OCI-LY3 (cell line): ENCODE measurements around the gene EIF4G3.

Experiments
- H2AFZ ChIP-seq: fragments of 200-600, 300-600 bp; shearing (Covaris generic); 2 replicates; pipeline ENCODE4 v1.6.0; 2014; ENCODE audit warnings: antibody characterized with exemption, low read depth, low read length
- H3K27ac ChIP-seq: fragments of 200-600, 300-600 bp; sonication (generic); 2 replicates; pipeline ENCODE4 v1.5.1; 2014; ENCODE audit warnings: mild to moderate bottlenecking, low read length, moderate library complexity, mixed read lengths
- H3K27me3 ChIP-seq: fragments of 200-600, 300-600 bp; sonication (generic); 2 replicates; pipeline ENCODE4 v1.6.1; 2014; ENCODE audit warnings: low read depth, low read length, mixed read lengths
- H3K36me3 ChIP-seq: fragments of 200-600, 300-600 bp; sonication (generic); replicated peaks from 2 replicates; pipeline ENCODE3; 2014; ENCODE audit warnings: low read depth, low read length, mixed read lengths
- H3K4me1 ChIP-seq: fragments of 300-600, 200-600 bp; sonication (generic); 2 replicates; pipeline ENCODE4 v1.6.1; 2014; ENCODE audit warnings: low read length, mixed read lengths
- H3K4me2 ChIP-seq: fragments of 200-600, 300-600 bp; sonication (generic); 2 replicates; pipeline ENCODE4 v1.6.1; 2014; ENCODE audit warnings: low read length, mixed read lengths
- H3K4me3 ChIP-seq: fragments of 300-600, 200-600 bp; sonication (generic); 2 replicates; pipeline ENCODE4 v1.5.1; 2014; ENCODE audit warnings: antibody characterized with exemption, mild to moderate bottlenecking, low read length, moderate library complexity
- H3K79me2 ChIP-seq: fragments of 300-600, 200-600 bp; shearing (Covaris generic); 2 replicates; pipeline ENCODE4 v1.6.1; 2014; ENCODE audit warnings: mild to moderate bottlenecking, low read length, mixed read lengths
- H3K9ac ChIP-seq: fragments of 300-600, 200-600 bp; shearing (Covaris generic); 2 replicates; pipeline ENCODE4 v1.6.0; 2014; ENCODE audit warnings: mild to moderate bottlenecking, low read length, moderate library complexity
- H3K9me3 ChIP-seq: fragments of 200-600, 300-600 bp; shearing (Covaris generic); 2 replicates; pipeline ENCODE4 v1.6.1; 2014; ENCODE audit warnings: low read length, mixed read lengths; ENCODE audit not compliant: insufficient read depth
- H4K20me1 ChIP-seq: fragments of 200-600, 300-600 bp; sonication (generic); 2 replicates; pipeline ENCODE4 v1.6.1; 2016; ENCODE audit warnings: low read length, mixed read lengths; ENCODE audit not compliant: insufficient read depth
- EZH2phosphoT487 ChIP-seq: fragments of 200-600 bp; shearing (Covaris generic); IDR thresholded peaks from 2 replicates; pipeline ENCODE4 v1.6.1; 2018; ENCODE audit warnings: antibody characterized with exemption, mixed run types, low read depth
- TF ChIP-seq, protein P1 (sequence below): fragments of 200-600, 300-600 bp; sonication (generic); IDR thresholded peaks from 2 replicates; pipeline ENCODE4 v1.5.1; 2014; ENCODE audit warnings: antibody characterized with exemption, low read length, low read depth

Gene EIF4G3

DNA sequence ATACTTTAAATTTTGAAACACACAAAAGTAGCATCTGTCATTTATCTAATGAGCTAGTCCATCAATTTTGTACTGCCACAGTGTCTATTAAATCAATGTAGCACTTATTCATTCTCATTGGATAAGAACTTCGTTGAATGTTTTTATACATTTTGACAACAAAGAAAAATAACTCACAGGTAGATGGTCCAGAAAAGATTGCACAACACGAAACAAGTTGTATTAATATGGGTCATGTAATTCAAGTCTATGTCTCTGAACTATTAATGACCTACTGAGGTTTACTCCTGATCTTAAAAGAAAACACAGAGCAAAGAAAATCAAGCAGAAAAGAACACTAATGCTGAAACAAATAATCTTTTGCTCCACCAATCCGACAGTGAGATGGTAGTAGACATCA, 404.9 kb downstream of the EIF4G3 start:
- H4K20me1 ChIP-seq = no peaks in the 10 kb centered on the region

DNA sequence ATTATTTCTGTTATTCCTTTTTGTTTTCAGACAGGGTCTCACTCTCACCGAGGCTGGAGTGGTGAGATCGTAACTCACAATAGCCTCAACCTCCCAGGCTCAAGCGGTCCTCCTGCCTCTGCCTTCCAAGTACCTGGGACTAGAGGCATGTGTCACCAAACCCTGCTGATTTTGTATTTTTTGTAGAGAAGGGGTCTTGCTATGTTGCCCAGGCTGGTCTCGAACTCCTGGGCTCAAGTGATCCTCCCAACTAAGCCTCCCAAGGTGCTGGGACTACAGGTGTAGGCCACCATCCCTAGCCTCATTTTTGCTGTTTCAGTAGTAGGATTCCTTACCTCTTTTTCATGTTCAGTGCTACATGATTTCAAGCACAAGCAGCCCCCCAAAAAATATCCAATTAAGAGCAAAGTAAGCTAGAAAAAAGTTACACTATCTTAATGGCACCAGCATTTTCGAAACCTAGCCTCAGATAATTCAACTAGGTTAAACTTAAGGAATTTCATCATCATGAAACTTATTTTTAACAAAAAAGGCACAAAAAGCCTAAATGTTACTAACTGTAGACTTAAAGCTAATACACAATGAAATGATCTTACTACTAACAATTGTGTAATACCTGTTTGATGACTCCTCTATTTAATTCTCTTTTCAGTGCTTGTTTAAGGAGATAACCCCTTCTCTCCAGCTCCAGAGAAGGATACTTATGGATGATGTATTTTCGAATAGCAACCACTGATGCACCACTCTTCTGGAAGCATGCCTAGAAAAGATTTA, 406.2 kb downstream of the EIF4G3 start:
- H3K36me3 ChIP-seq = peaks cover 43% of the 10 kb centered on the region
- H3K4me1 ChIP-seq = no peaks in the 10 kb centered on the region

More for the DNA sequence above, 404.9 kb downstream of the EIF4G3 start:
- H3K79me2 ChIP-seq = peaks cover 5% of the 10 kb centered on the region
- TF ChIP-seq, protein P1, sequence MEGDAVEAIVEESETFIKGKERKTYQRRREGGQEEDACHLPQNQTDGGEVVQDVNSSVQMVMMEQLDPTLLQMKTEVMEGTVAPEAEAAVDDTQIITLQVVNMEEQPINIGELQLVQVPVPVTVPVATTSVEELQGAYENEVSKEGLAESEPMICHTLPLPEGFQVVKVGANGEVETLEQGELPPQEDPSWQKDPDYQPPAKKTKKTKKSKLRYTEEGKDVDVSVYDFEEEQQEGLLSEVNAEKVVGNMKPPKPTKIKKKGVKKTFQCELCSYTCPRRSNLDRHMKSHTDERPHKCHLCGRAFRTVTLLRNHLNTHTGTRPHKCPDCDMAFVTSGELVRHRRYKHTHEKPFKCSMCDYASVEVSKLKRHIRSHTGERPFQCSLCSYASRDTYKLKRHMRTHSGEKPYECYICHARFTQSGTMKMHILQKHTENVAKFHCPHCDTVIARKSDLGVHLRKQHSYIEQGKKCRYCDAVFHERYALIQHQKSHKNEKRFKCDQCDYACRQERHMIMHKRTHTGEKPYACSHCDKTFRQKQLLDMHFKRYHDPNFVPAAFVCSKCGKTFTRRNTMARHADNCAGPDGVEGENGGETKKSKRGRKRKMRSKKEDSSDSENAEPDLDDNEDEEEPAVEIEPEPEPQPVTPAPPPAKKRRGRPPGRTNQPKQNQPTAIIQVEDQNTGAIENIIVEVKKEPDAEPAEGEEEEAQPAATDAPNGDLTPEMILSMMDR = no peak
- TF ChIP-seq EZH2phosphoT487 = no peak
- H3K27me3 ChIP-seq = no peaks in the 10 kb centered on the region
- no peak overlapping the region for H3K9ac ChIP-seq
- no peaks in the 10 kb centered on the region for H3K4me1 ChIP-seq
- H3K27ac ChIP-seq = no peak overlapping the region
- no peak overlapping the region for H3K4me2 ChIP-seq
- H3K36me3 ChIP-seq = peaks cover 54% of the 10 kb centered on the region
- H3K4me3 ChIP-seq = no peak overlapping the region
- H3K9me3 ChIP-seq = no peaks in the 10 kb centered on the region
- H2AFZ ChIP-seq = no peak overlapping the region

DNA sequence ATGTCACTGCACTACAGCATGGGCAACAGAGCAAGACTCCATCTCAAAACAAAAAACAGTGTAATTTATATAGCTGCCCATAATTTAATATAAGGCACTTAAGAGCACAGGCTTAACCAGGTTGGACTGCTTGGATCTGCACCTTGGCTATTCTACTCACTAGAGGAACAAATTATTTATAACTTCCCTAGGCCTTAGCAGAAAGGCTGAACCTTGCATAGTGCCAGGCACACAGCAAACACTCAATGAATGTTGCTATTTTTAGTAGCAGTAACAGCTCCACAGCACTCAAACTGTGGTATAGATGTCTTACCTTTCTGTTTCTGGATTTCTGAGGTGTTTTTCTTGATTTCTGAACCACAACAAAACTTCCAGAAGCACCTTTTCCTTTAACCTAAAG, 409.4 kb downstream of the EIF4G3 start:
- no peak for TF ChIP-seq EZH2phosphoT487
- TF ChIP-seq, protein P1 = no peak
- Histone ChIP-seq H3K4me3 (no peak overlapping the region), H3K4me1 (no peaks in the 10 kb centered on the region), H2AFZ (no peak overlapping the region), H3K27me3 (no peaks in the 10 kb centered on the region), H3K4me2 (no peak overlapping the region), H3K79me2 (no peaks in the 10 kb centered on the region), H3K9me3 (no peaks in the 10 kb centered on the region), H3K36me3 (peaks cover 34% of the 10 kb centered on the region), H3K27ac (no peak overlapping the region), H4K20me1 (peaks cover 3% of the 10 kb centered on the region; the same call in 1 of the 2 replicates), H3K9ac (no peak overlapping the region)

More for the DNA sequence above, 406.2 kb downstream of the EIF4G3 start:
- TF ChIP-seq, protein P1 = no peak
- no peak for TF ChIP-seq EZH2phosphoT487
- Histone ChIP-seq H3K4me3 (no peak overlapping the region), H4K20me1 (no peaks in the 10 kb centered on the region), H3K79me2 (no peaks in the 10 kb centered on the region), H3K9me3 (no peaks in the 10 kb centered on the region), H2AFZ (no peak overlapping the region), H3K27ac (no peak overlapping the region), H3K4me2 (no peak overlapping the region), H3K27me3 (no peaks in the 10 kb centered on the region), H3K9ac (no peak overlapping the region)

DNA sequence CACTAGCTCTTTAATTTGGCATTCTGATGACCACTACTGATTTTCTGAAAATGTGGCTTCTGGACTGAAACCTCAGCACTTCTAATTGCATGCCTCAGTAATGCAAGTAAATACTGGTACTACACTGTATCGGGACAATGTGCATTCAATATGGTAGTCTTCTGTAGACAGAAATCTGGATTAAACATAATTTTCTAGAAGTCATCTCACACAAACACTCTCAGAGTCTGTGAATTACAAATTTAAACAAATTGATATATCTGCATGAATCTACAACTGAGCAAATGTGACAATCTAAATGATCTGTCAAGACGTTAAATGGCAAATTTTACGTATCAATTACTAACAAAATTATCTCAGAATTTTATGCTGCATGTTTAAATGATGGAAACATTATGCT, 413.3 kb downstream of the EIF4G3 start:
- peaks cover 22% of the 10 kb centered on the region for H3K36me3 ChIP-seq
- H3K27me3 ChIP-seq = no peaks in the 10 kb centered on the region
- H2AFZ ChIP-seq = no peak overlapping the region
- no peaks in the 10 kb centered on the region for H3K79me2 ChIP-seq
- no peaks in the 10 kb centered on the region for H3K4me1 ChIP-seq
- no peak overlapping the region for H3K4me3 ChIP-seq
- H3K4me2 ChIP-seq = no peak overlapping the region
- H3K9me3 ChIP-seq = no peaks in the 10 kb centered on the region
- no peak overlapping the region for H3K9ac ChIP-seq
- H4K20me1 ChIP-seq = peaks cover 3% of the 10 kb centered on the region; the same call in 1 of the 2 replicates
- TF ChIP-seq, protein P1 = no peak
- no peak for TF ChIP-seq EZH2phosphoT487
- no peak overlapping the region for H3K27ac ChIP-seq
